HEK293 (cell line): Measurements from ENCODE around the gene PPIL4.

Experiments used
- CTCF ChIA-PET: fragments of 350-600 bp; formaldehyde crosslinking; extraction: SDS; loops from one replicate; lab custom pipeline; 2021; ENCODE audit warnings: antibody characterized with exemption; lab: Yijun Ruan, JAX
- POLR2A ChIA-PET: fragments of 300-600 bp; formaldehyde crosslinking; extraction: SDS; loops from one replicate; lab custom pipeline; 2020; ENCODE audit warnings: antibody characterized with exemption, inconsistent platforms; lab: Yijun Ruan, JAX
- H3K27ac ChIP-seq: fragments of 200-500 bp; sonication (Bioruptor generic); 2 replicates; pipeline ENCODE4 v1.5.1; 2014; ENCODE audit warnings: low read depth, low read length, control low read depth, inconsistent platforms; ENCODE audit errors: extremely low read depth
- H3K36me3 ChIP-seq, 2 experiments: fragments of 200-500 bp in 1 of 2; sonication (Bioruptor generic) in 1 of 2; 1 replicate in 1 of 2; 2 replicates in 1 of 2; pipeline ENCODE4 v1.5.1; 2014 to 2017; ENCODE audit warnings: inconsistent platforms in 2 of 2, low read length in 2 of 2; ENCODE audit not compliant: control insufficient read depth in 2 of 2, insufficient read depth in 1 of 2
- H3K4me1 ChIP-seq: fragments of 200-500 bp; sonication (Bioruptor generic); 2 replicates; pipeline ENCODE4 v1.5.1; 2014; ENCODE audit warnings: mild to moderate bottlenecking, low read length, inconsistent platforms; ENCODE audit not compliant: control insufficient read depth, insufficient read depth
- H3K4me3 ChIP-seq: 2 replicates; pipeline ENCODE4 v1.5.1; 2011; ENCODE audit warnings: low read depth, mild to moderate bottlenecking, control low read depth, low read length, moderate library complexity
- H3K9me3 ChIP-seq: fragments of 200-500 bp; sonication (Bioruptor generic); 2 replicates; pipeline ENCODE4 v1.5.1; 2014; ENCODE audit warnings: low read depth, low read length, inconsistent platforms; ENCODE audit not compliant: control insufficient read depth, insufficient read depth
- FEZF1 ChIP-seq: fragments of 450-650 bp; formaldehyde crosslinking; IDR thresholded peaks from 2 replicates; pipeline ENCODE4 v1.5.1; 2016; ENCODE audit warnings: missing biosample characterization, missing genetic modification characterization
- GLI4 ChIP-seq: fragments of 450-650 bp; formaldehyde crosslinking; IDR thresholded peaks from 2 replicates; pipeline ENCODE4 v1.5.1; 2016; ENCODE audit warnings: missing biosample characterization, missing genetic modification characterization
- GLIS2 ChIP-seq: fragments of 450-650 bp; formaldehyde crosslinking; IDR thresholded peaks from 2 replicates; pipeline ENCODE4 v1.5.1; 2016; ENCODE audit warnings: missing biosample characterization, missing genetic modification characterization
- IKZF3 ChIP-seq: fragments of 450-650 bp; IDR thresholded peaks from 2 replicates; pipeline ENCODE4 v1.5.0; 2018; ENCODE audit warnings: missing biosample characterization, mild to moderate bottlenecking, missing genetic modification characterization, moderate library complexity
- KLF7 ChIP-seq: fragments of 450-650 bp; formaldehyde crosslinking; IDR thresholded peaks from 2 replicates; pipeline ENCODE4 v1.5.1; 2016; ENCODE audit warnings: missing biosample characterization, missing genetic modification characterization, borderline replicate concordance
- MYNN ChIP-seq: fragments of 450-650 bp; formaldehyde crosslinking; IDR thresholded peaks from 2 replicates; pipeline ENCODE4 v1.5.1; 2016; ENCODE audit warnings: missing biosample characterization, missing genetic modification characterization, borderline replicate concordance
- SALL2 ChIP-seq: fragments of 450-650 bp; formaldehyde crosslinking; IDR thresholded peaks from 2 replicates; pipeline ENCODE4 v1.5.0; 2017; ENCODE audit warnings: missing biosample characterization, mild to moderate bottlenecking, missing genetic modification characterization, borderline replicate concordance
- ZNF175 ChIP-seq: fragments of 450-650 bp; formaldehyde crosslinking; IDR thresholded peaks from 2 replicates; pipeline ENCODE4 v1.5.1; 2016; ENCODE audit warnings: missing biosample characterization, missing genetic modification characterization
- ZNF24 ChIP-seq: fragments of 450-650 bp; formaldehyde crosslinking; IDR thresholded peaks from 2 replicates; pipeline ENCODE4 v1.5.1; 2016; ENCODE audit warnings: missing biosample characterization, missing genetic modification characterization
- ZNF600 ChIP-seq: fragments of 450-650 bp; formaldehyde crosslinking; IDR thresholded peaks from 2 replicates; pipeline ENCODE4 v1.5.1; 2016; ENCODE audit warnings: missing biosample characterization, missing genetic modification characterization
- ZNF626 ChIP-seq: fragments of 450-650 bp; sonication (Bioruptor Pico); formaldehyde crosslinking; IDR thresholded peaks from 2 replicates; pipeline ENCODE4 v1.5.1; 2018; ENCODE audit warnings: missing biosample characterization, missing genetic modification characterization, inconsistent platforms
- ZNF776 ChIP-seq: fragments of 450-650 bp; formaldehyde crosslinking; IDR thresholded peaks from 2 replicates; pipeline ENCODE4 v1.5.0; 2017; ENCODE audit warnings: missing biosample characterization, missing genetic modification characterization, borderline replicate concordance
- ZNF792 ChIP-seq: fragments of 450-650 bp; formaldehyde crosslinking; IDR thresholded peaks from 2 replicates; pipeline ENCODE4 v1.5.1; 2016; ENCODE audit warnings: missing biosample characterization, missing genetic modification characterization
- ZSCAN16 ChIP-seq: fragments of 450-650 bp; formaldehyde crosslinking; IDR thresholded peaks from 2 replicates; pipeline ENCODE4 v1.5.1; 2016; ENCODE audit warnings: missing biosample characterization, missing genetic modification characterization
- TF ChIP-seq, protein P1 (sequence below): fragments of 450-650 bp; formaldehyde crosslinking; IDR thresholded peaks from 2 replicates; pipeline ENCODE4 v1.5.1; 2017; ENCODE audit warnings: missing biosample characterization, missing genetic modification characterization
- TF ChIP-seq, protein P2 (sequence below): fragments of 450-650 bp; IDR thresholded peaks from 2 replicates; pipeline ENCODE4 v1.5.1; 2018; ENCODE audit warnings: missing biosample characterization, mild to moderate bottlenecking, missing genetic modification characterization
- TF ChIP-seq, protein P3 (sequence below): fragments of 450-650 bp; formaldehyde crosslinking; IDR thresholded peaks from 2 replicates; pipeline ENCODE4; 2016; ENCODE audit warnings: missing biosample characterization, missing genetic modification characterization
- TF ChIP-seq, protein P4 (sequence below): fragments of 450-650 bp; formaldehyde crosslinking; IDR thresholded peaks from 2 replicates; pipeline ENCODE4 v1.5.1; 2017; ENCODE audit warnings: missing biosample characterization, missing genetic modification characterization
- TF ChIP-seq, protein P5 (sequence below): fragments of 450-650 bp; formaldehyde crosslinking; IDR thresholded peaks from 2 replicates; pipeline ENCODE4 v1.5.1; 2016; ENCODE audit warnings: missing biosample characterization, missing genetic modification characterization

Gene PPIL4

DNA sequence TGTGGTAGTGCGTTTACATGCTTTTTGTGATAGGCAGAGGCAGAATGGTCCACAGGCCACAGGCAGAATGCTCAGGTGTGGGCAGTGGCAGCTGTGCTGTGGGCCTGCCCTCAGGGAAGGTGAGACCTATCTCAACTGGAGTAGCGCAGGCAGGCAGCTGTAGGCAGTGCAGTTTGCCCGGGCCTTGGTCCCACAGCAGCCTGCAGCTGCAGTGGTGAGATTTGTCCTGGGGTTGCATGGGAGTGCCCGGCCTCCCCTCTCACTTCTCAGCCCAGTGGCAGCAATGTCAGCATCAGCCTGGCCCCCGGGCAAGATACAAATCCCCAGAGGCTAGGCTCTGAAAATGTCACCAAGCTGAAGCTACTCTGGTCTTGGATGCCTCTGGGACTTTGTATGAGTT, 6.1 kb upstream of the PPIL4 start:
- TF ChIP-seq KLF7 (tag by site-specific recombination) (no peak), ZNF626 (no peak), ZNF776 (tag by site-specific recombination) (no peak), ZNF792 (tag by site-specific recombination) (no peak), ZNF175 (tag by site-specific recombination) (no peak), SALL2 (tag by site-specific recombination) (no peak), IKZF3 (tag by site-specific recombination) (no peak)
- TF ChIP-seq, protein P1, sequence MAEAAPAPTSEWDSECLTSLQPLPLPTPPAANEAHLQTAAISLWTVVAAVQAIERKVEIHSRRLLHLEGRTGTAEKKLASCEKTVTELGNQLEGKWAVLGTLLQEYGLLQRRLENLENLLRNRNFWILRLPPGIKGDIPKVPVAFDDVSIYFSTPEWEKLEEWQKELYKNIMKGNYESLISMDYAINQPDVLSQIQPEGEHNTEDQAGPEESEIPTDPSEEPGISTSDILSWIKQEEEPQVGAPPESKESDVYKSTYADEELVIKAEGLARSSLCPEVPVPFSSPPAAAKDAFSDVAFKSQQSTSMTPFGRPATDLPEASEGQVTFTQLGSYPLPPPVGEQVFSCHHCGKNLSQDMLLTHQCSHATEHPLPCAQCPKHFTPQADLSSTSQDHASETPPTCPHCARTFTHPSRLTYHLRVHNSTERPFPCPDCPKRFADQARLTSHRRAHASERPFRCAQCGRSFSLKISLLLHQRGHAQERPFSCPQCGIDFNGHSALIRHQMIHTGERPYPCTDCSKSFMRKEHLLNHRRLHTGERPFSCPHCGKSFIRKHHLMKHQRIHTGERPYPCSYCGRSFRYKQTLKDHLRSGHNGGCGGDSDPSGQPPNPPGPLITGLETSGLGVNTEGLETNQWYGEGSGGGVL (tag by site-specific recombination): no peak
- TF ChIP-seq, protein P2, sequence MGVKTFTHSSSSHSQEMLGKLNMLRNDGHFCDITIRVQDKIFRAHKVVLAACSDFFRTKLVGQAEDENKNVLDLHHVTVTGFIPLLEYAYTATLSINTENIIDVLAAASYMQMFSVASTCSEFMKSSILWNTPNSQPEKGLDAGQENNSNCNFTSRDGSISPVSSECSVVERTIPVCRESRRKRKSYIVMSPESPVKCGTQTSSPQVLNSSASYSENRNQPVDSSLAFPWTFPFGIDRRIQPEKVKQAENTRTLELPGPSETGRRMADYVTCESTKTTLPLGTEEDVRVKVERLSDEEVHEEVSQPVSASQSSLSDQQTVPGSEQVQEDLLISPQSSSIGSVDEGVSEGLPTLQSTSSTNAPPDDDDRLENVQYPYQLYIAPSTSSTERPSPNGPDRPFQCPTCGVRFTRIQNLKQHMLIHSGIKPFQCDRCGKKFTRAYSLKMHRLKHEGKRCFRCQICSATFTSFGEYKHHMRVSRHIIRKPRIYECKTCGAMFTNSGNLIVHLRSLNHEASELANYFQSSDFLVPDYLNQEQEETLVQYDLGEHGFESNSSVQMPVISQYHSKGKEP: no peak
- Histone ChIP-seq H3K27ac (no peak overlapping the region), H3K36me3 (no peaks in the 10 kb centered on the region), H3K9me3 (no peaks in the 10 kb centered on the region), H3K4me3 (no peak overlapping the region), H3K4me1 (no peaks in the 10 kb centered on the region)
- ChIA-PET POLR2A (no interaction called here), CTCF (interaction anchor here (0.5 to 2.2 kb wide), 6 partner anchors 9 to 831 kb away, joined by 3 to 9 read pairs (median 4); no protein-coding TSS in a partner anchor)

DNA sequence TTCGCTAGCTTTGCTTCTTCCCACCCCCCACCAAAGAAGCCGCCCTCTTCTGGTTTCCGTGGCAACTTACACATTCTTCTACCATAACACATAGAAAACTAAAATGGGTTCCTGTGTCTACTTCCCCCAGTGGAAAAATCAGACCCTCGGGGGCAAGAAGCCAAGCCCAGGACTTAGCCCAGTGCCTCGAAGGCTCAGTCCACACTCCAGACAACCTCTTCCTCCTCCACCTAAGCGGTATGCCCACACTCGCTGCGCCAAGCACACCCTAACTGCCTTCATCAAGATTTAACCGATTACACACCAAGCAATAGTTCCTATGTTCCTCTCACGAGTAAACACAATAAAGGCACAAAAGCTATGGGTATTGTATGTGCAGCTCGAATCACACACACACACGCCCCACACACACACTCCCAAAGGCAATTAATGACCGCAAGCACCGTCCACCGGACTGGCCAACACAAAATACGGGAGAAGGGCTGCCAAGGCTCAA, 537 bp downstream of the PPIL4 start:
- ChIA-PET POLR2A (interaction anchor here (0.9 to 3.3 kb wide), 6 partner anchors 15 to 204 kb away, joined by 3 to 11 read pairs (median 7); partner anchors contain the start of genes GINM1, LATS1 and PCMT1), CTCF (interaction anchor here (0.6 to 2.8 kb wide), 17 partner anchors 8 to 518 kb away, joined by 3 to 14 read pairs (median 5); partner anchors contain the start of gene NUP43)
- Histone ChIP-seq H3K4me1 (peaks cover 3% of the 10 kb centered on the region; the same call in 1 of the 2 replicates), H3K4me3 (peak overlapping the region; percentile 79), H3K9me3 (no peaks in the 10 kb centered on the region), H3K27ac (peak overlapping the region; percentile 79)
- TF ChIP-seq GLI4 (tag by site-specific recombination): 0 out of 2 replicates have a peak, but pooled peaks have one; percentile 19
- TF ChIP-seq, protein P3, sequence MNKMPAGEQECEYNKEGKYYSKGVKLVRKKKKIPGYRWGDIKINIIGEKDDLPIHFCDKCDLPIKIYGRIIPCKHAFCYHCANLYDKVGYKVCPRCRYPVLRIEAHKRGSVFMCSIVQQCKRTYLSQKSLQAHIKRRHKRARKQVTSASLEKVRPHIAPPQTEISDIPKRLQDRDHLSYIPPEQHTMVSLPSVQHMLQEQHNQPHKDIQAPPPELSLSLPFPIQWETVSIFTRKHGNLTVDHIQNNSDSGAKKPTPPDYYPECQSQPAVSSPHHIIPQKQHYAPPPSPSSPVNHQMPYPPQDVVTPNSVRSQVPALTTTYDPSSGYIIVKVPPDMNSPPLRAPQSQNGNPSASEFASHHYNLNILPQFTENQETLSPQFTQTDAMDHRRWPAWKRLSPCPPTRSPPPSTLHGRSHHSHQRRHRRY (tag by site-specific recombination): no peak
- no peak for TF ChIP-seq GLIS2 (tag by site-specific recombination)
- TF ChIP-seq ZNF24 (tag by site-specific recombination): no peak
- TF ChIP-seq, protein P4, sequence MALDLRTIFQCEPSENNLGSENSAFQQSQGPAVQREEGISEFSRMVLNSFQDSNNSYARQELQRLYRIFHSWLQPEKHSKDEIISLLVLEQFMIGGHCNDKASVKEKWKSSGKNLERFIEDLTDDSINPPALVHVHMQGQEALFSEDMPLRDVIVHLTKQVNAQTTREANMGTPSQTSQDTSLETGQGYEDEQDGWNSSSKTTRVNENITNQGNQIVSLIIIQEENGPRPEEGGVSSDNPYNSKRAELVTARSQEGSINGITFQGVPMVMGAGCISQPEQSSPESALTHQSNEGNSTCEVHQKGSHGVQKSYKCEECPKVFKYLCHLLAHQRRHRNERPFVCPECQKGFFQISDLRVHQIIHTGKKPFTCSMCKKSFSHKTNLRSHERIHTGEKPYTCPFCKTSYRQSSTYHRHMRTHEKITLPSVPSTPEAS (tag by site-specific recombination): 0 out of 2 replicates have a peak, but pooled peaks have one; percentile 67
- TF ChIP-seq MYNN: 0 out of 2 replicates have a peak, but pooled peaks have one; percentile 18
- 0 out of 2 replicates have a peak, but pooled peaks have one; percentile 3 for TF ChIP-seq FEZF1 (tag by site-specific recombination)
- TF ChIP-seq, protein P5, sequence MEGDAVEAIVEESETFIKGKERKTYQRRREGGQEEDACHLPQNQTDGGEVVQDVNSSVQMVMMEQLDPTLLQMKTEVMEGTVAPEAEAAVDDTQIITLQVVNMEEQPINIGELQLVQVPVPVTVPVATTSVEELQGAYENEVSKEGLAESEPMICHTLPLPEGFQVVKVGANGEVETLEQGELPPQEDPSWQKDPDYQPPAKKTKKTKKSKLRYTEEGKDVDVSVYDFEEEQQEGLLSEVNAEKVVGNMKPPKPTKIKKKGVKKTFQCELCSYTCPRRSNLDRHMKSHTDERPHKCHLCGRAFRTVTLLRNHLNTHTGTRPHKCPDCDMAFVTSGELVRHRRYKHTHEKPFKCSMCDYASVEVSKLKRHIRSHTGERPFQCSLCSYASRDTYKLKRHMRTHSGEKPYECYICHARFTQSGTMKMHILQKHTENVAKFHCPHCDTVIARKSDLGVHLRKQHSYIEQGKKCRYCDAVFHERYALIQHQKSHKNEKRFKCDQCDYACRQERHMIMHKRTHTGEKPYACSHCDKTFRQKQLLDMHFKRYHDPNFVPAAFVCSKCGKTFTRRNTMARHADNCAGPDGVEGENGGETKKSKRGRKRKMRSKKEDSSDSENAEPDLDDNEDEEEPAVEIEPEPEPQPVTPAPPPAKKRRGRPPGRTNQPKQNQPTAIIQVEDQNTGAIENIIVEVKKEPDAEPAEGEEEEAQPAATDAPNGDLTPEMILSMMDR (tag by site-specific recombination): peak; percentile 13; the same call in 1 of the 2 replicates
- peak; percentile 21; the same call in 1 of the 2 replicates for TF ChIP-seq ZNF600
- TF ChIP-seq ZSCAN16 (tag by site-specific recombination): peak; percentile 99
- TF ChIP-seq, all 188 proteins: peak for 7
- H3K36me3 ChIP-seq: peaks cover 7% of the 10 kb centered on the region in 2 experiments
